K562 (cell line): Measurements from ENCODE around the gene AP3B1. TPM values are rescaled to one million over a fixed set of nuclear protein-coding genes. Genes with fewer than 3 reads are reported as not detected.
A peak's percentile ranks its signal among the peaks of the same experiment; 100 is the strongest.

ENCODE experiments used
- ATAC-seq: fragments of 200-7000 bp; cut with Tn5 transposase; 3 replicates; pipeline ENCODE4 v1.9.1; 2020; ENCODE audit warnings: moderate library complexity
- BruUV-seq: library from RNA; stranded (reverse); fragments of 400-500 nt; replicated peaks from 2 replicates; lab custom pipeline; 2021; lab: Mats Ljungman, UMichigan
- CTCF ChIA-PET: fragments of 300-600 bp; formaldehyde crosslinking; extraction: SDS; loops from one replicate; lab custom pipeline; 2021; ENCODE audit warnings: low intra/inter-chr PET ratio; lab: Yijun Ruan, JAX
- POLR2A ChIA-PET: fragments of 300-600, 350-650 bp; sonication (Branson Sonifier 250); formaldehyde crosslinking; extraction: SDS; loops from one replicate; lab custom pipeline; 2021; ENCODE audit warnings: antibody characterized with exemption, inconsistent platforms; lab: Yijun Ruan, JAX
- DNase-seq, 4 experiments: peaks; one replicate each; pipeline versions ENCODE4 v3.0.0 to v3.0.0-alpha.2; 2011 to 2018; ENCODE audit warnings: low spot score in 3 of 4, mixed read lengths in 3 of 4; ENCODE audit errors: extremely low read depth in 1 of 4
- FAIRE-seq: peaks from 2 replicates; lab custom pipeline; 2011; peaks lifted over from hg19 to GRCh38; lab: Jason Lieb, UNC
- H2AFZ ChIP-seq: 2 replicates; pipeline ENCODE4 v1.6.0; 2011; ENCODE audit warnings: low read depth, low read length, control low read depth, inconsistent platforms
- H3K27ac ChIP-seq: fragments of 200-600 bp; 3 replicates; pipeline ENCODE4 v1.8.0; 2011; ENCODE audit warnings: low read depth, mild to moderate bottlenecking, control low read depth, inconsistent platforms, low read length, moderate library complexity, mixed read lengths; ENCODE audit errors: extremely low read depth
- H3K27me3 ChIP-seq, 2 experiments: fragments of 300-600 bp in 1 of 2; 2 replicates in 1 of 2; 3 replicates in 1 of 2; pipeline versions ENCODE4 v1.6.0 to v1.8.0; 2011; ENCODE audit warnings: inconsistent platforms in 2 of 2, low read length in 2 of 2, mild to moderate bottlenecking in 1 of 2, mixed read lengths in 1 of 2, moderate library complexity in 1 of 2; ENCODE audit not compliant: control insufficient read depth in 2 of 2, insufficient read depth in 2 of 2
- H3K36me3 ChIP-seq: fragments of 300-600 bp; 3 replicates; pipeline ENCODE4 v1.8.0; 2011; ENCODE audit warnings: mild to moderate bottlenecking, low read length, inconsistent platforms; ENCODE audit not compliant: control insufficient read depth, insufficient read depth
- H3K4me1 ChIP-seq, 2 experiments: fragments of 200-600 bp in 1 of 2; replicated peaks in 1 of 2; 2 replicates in 1 of 2; 3 replicates in 1 of 2; pipeline versions ENCODE4 v1.5.1 to v1.8.0; 2011; ENCODE audit warnings: inconsistent platforms in 2 of 2, low read length in 2 of 2, mild to moderate bottlenecking in 1 of 2, mixed read lengths in 1 of 2, moderate library complexity in 1 of 2; ENCODE audit not compliant: control insufficient read depth in 2 of 2, insufficient read depth in 2 of 2
- H3K4me2 ChIP-seq: 2 replicates; pipeline ENCODE4 v1.6.1; 2011; ENCODE audit warnings: low read length, control low read depth, inconsistent platforms, mixed read lengths; ENCODE audit not compliant: insufficient read depth
- H3K4me3 ChIP-seq: fragments of 200-600 bp; sonication (generic), shearing (Covaris generic); 2 replicates; pipeline ENCODE4 v1.5.1; 2016; ENCODE audit warnings: control low read depth, inconsistent platforms
- H3K79me2 ChIP-seq: fragments of 200-600 bp; 3 replicates; pipeline ENCODE4 v1.8.0; 2011; ENCODE audit warnings: low read length, inconsistent platforms; ENCODE audit not compliant: control insufficient read depth, insufficient read depth
- H3K9ac ChIP-seq, 2 experiments: 2 replicates each; pipeline versions ENCODE4 v1.6.0 to v1.6.1; 2011; ENCODE audit warnings: low read depth in 2 of 2, low read length in 2 of 2, control low read depth in 1 of 2, inconsistent platforms in 1 of 2, mild to moderate bottlenecking in 1 of 2, mixed read lengths in 1 of 2; ENCODE audit not compliant: insufficient read depth in 1 of 2
- H3K9me1 ChIP-seq: one replicate; pipeline ENCODE4 v1.6.0; 2011; ENCODE audit warnings: inconsistent platforms, mild to moderate bottlenecking, low read length, moderate library complexity; ENCODE audit not compliant: control insufficient read depth, insufficient read depth
- H3K9me3 ChIP-seq: replicated peaks from 2 replicates; pipeline ENCODE4 v1.5.1; 2011; ENCODE audit warnings: low read depth, low read length, inconsistent platforms; ENCODE audit not compliant: control insufficient read depth, insufficient read depth
- H4K20me1 ChIP-seq: replicated peaks from 2 replicates; pipeline ENCODE4 v1.6.1; 2011; ENCODE audit warnings: low read length, inconsistent platforms, mixed read lengths; ENCODE audit not compliant: control insufficient read depth, insufficient read depth
- CBX3 ChIP-seq, 2 experiments: IDR thresholded peaks; 1 replicate in 1 of 2; 2 replicates in 1 of 2; pipeline ENCODE4 v1.6.1; 2012; ENCODE audit warnings: inconsistent platforms in 2 of 2, low read length in 2 of 2, borderline replicate concordance in 1 of 2, control low read depth in 1 of 2
- FIP1L1 ChIP-seq: fragments of 200-400 bp; formaldehyde crosslinking; IDR thresholded peaks from 2 replicates; pipeline ENCODE4 v1.6.1; 2018; ENCODE audit warnings: mild to moderate bottlenecking, low read depth, low read length; ENCODE audit not compliant: poor library complexity, severe bottlenecking
- FOSL1 ChIP-seq: fragments of 200-800 bp; sonication (Bioruptor generic); conservative IDR thresholded peaks from 2 replicates; pipeline ENCODE4 v1.6.1; 2016; ENCODE audit warnings: missing genetic modification characterization, missing compliant biosample characterization
- NFE2L1 ChIP-seq: fragments of 450-650 bp; IDR thresholded peaks from 2 replicates; pipeline ENCODE4 v1.6.1; 2016; ENCODE audit warnings: missing genetic modification characterization, low read depth, mild to moderate bottlenecking, missing compliant biosample characterization, moderate library complexity, borderline replicate concordance
- PCBP1 ChIP-seq: fragments of 200-400 bp; formaldehyde crosslinking; IDR thresholded peaks from 2 replicates; pipeline ENCODE4 v1.6.1; 2018; ENCODE audit warnings: mild to moderate bottlenecking, low read depth, low read length; ENCODE audit not compliant: poor library complexity, severe bottlenecking
- RBM14 ChIP-seq: fragments of 200-400 bp; formaldehyde crosslinking; IDR thresholded peaks from 2 replicates; pipeline ENCODE4 v1.6.1; 2018; ENCODE audit warnings: low read depth, mild to moderate bottlenecking, low read length, moderate library complexity, borderline replicate concordance; ENCODE audit not compliant: insufficient read depth
- RBM25 ChIP-seq: fragments of 200-400 bp; formaldehyde crosslinking; IDR thresholded peaks from 2 replicates; pipeline ENCODE4 v1.6.1; 2018; ENCODE audit warnings: low read length, low read depth, moderate library complexity; ENCODE audit not compliant: severe bottlenecking
- RFX7 ChIP-seq: fragments of 250-450 bp; sonication (Bioruptor Pico); IDR thresholded peaks from 2 replicates; pipeline ENCODE4 v1.5.1; 2021; ENCODE audit warnings: mild to moderate bottlenecking
- TAF9B ChIP-seq: fragments of 450-650 bp; IDR thresholded peaks from 2 replicates; pipeline ENCODE4 v1.6.1; 2018; ENCODE audit warnings: mild to moderate bottlenecking; ENCODE audit not compliant: partially characterized antibody
- ZFP36 ChIP-seq: fragments of 150-350 bp; IDR thresholded peaks from 2 replicates; pipeline ENCODE4 v1.6.1; 2018; ENCODE audit warnings: low read length, low read depth; ENCODE audit not compliant: partially characterized antibody
- ZKSCAN1 ChIP-seq: fragments of 150-350 bp; IDR thresholded peaks from 2 replicates; pipeline ENCODE4 v1.6.1; 2016; ENCODE audit warnings: low read depth, low read length
- WGBS: fragments of 100-300 bp; shearing (Covaris generic); methylation state at CpG from one replicate; pipeline ENCODE4 v1.1.6; 2016; ENCODE audit warnings: low coverage, mixed read lengths; ENCODE audit not compliant: insufficient coverage; ENCODE audit errors: missing lambda C conversion rate; 5-methylcytosine and 5-hydroxymethylcytosine counted together
- in situ Hi-C: fragments of 300-500 bp; cut with MboI; formaldehyde crosslinking; loops from 4 replicates; pipeline ENCODE4 v1.15.0; 2018; ENCODE audit warnings: inconsistent platforms, mixed read lengths
- intact Hi-C: fragments of 100-400 bp; cut with micrococcal nuclease; formaldehyde crosslinking; loops from 2 replicates; pipeline ENCODE4 v1.14.2; 2022
- polyA plus RNA-seq, 8 experiments: library from polyadenylated mRNA; depleted of rRNA in 4 of 8; stranded (reverse) in 5 of 8; unstranded in 3 of 8; fragments of >200 nt; fragmentation: Nextera tagmentation in 2 of 8; fragmentation: Illumina TruSeq in 1 of 8; extraction: Ambion mirVana in 2 of 8; extraction: Trizol in 1 of 8; gene quantifications; 2 replicates each; pipeline versions ENCODE4 v1.2.1 to v1.2.3, GENCODE V29; 2011 to 2014; ENCODE audit warnings: inconsistent platforms in 1 of 8, missing spikeins in 1 of 8
- total RNA-seq, 7 experiments: library from RNA; depleted of rRNA in 6 of 7; stranded (reverse); fragments of >200 nt in 6 of 7; fragmentation: Illumina TruSeq in 2 of 7; extraction: Trizol in 2 of 7; gene quantifications; 2 replicates each; pipeline versions ENCODE4 v1.2.1 to v1.2.3, GENCODE V29; 2011 to 2021; ENCODE audit warnings: low replicate concordance in 1 of 7

Gene AP3B1
- total and polyA plus RNA-seq, 9 of the 15 experiments (the other 6 are each of a cell fraction or from before 2014, with no cell fraction given) = 21.1 to 61.8 (median 42.2) TPM

DNA sequence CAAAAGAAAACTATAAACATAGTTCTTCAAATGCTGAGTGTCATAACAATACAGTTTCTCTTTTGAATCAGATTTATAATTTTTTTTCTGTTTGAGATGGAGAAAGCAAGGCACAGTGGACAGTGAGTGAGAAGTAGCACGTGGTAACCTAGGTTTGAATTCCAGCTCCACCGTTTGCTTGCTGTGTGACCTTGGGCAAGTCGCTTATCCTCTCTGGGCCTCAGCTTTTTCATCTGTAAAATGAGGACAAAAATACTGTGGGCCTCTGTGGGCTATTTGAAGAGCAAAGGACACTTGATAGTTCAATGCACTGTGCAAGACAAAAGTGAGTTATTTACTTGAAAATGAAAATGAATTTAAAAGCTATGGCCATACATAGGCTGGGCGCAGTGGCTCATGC is 330.7 kb downstream of the AP3B1 start:
- Histone ChIP-seq H3K9ac (no peak overlapping the region), H3K9me3 (no peaks in the 10 kb centered on the region), H3K4me3 (no peak overlapping the region), H3K4me1 (no peaks in the 10 kb centered on the region), H3K27ac (no peak overlapping the region), H3K4me2 (no peak overlapping the region), H4K20me1 (no peaks in the 10 kb centered on the region), H3K9me1 (no peaks in the 10 kb centered on the region), H3K27me3 (peaks cover 22 to 34% of the 10 kb centered on the region in 2 experiments), H3K36me3 (no peaks in the 10 kb centered on the region), H2AFZ (no peak overlapping the region), H3K79me2 (no peaks in the 10 kb centered on the region)
- intact Hi-C loops (no loop called here), in situ Hi-C loops (no loop called here)
- DNase-seq (no peak), FAIRE-seq (no peak), ATAC-seq (no peak)
- peak; percentile 90 for TF ChIP-seq RBM25
- TF ChIP-seq PCBP1 = no peak
- no peak for TF ChIP-seq TAF9B
- TF ChIP-seq ZFP36 = peak; percentile 66
- ChIA-PET CTCF (no interaction called here), POLR2A (interaction anchor here (1.1 to 1.5 kb wide), 2 partner anchors 13 to 14 kb away, joined by 3 read pairs; no protein-coding TSS in a partner anchor)
- no TSS peak for BruUV-seq
- 4% methylated on average over 4 of the region's 4 CpGs for WGBS

DNA sequence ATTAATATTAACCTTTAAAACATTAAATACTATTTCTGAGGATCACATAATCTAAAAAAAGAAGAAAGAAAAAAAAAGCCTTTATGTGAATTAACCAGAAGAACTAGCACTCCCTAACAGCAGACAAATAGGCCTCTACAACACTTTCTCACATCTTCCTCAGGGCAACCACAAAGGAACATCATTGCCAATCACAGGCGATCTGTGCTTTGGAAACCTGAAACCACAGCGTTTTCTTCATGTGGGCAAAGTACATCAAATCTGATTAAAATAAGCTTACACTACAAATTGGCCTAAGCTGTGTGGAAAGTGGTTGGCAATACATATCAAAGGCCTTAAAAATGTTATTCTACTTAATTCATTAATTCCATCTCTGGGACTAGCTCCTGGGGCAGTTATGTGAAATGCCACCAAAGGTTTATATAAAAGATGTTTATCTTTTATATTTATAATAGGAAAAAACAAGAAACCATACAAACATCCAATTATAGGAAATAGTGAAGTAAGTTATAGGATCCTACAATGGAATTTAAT is 333.6 kb downstream of the AP3B1 start:
- Histone ChIP-seq H3K9me1 (no peaks in the 10 kb centered on the region), H3K9ac (no peak overlapping the region), H3K27ac (no peak overlapping the region), H3K4me2 (no peak overlapping the region), H2AFZ (no peak overlapping the region), H4K20me1 (no peaks in the 10 kb centered on the region), H3K9me3 (no peaks in the 10 kb centered on the region), H3K79me2 (no peaks in the 10 kb centered on the region), H3K36me3 (no peaks in the 10 kb centered on the region), H3K27me3 (peaks cover 31 to 42% of the 10 kb centered on the region in 2 experiments), H3K4me3 (no peak overlapping the region), H3K4me1 (peaks cover 0 to 9% of the 10 kb centered on the region in 2 experiments; a peak in 1 of 5 replicates)
- WGBS = 0% methylated on average over 2 of the region's 2 CpGs
- DNase-seq (no peak), ATAC-seq (no peak), FAIRE-seq (no peak)
- intact Hi-C loops (no loop called here), in situ Hi-C loops (no loop called here)
- POLR2A ChIA-PET = no interaction called here
- TF ChIP-seq NFE2L1 (tag) (no peak), FIP1L1 (no peak), FOSL1 (tag) (no peak), CBX3 (IDR thresholded peaks at IDR 0.05; ENCODE audit: borderline replicate concordance in 1 of 2, low read length in 2 of 2) (no peak), RBM14 (no peak), RFX7 (no peak), ZKSCAN1 (no peak)
- no TSS peak for BruUV-seq
- CTCF ChIA-PET = no interaction called here
